ENCODE measurements around the gene PTCH2.

PTCH2 gene

DNA sequence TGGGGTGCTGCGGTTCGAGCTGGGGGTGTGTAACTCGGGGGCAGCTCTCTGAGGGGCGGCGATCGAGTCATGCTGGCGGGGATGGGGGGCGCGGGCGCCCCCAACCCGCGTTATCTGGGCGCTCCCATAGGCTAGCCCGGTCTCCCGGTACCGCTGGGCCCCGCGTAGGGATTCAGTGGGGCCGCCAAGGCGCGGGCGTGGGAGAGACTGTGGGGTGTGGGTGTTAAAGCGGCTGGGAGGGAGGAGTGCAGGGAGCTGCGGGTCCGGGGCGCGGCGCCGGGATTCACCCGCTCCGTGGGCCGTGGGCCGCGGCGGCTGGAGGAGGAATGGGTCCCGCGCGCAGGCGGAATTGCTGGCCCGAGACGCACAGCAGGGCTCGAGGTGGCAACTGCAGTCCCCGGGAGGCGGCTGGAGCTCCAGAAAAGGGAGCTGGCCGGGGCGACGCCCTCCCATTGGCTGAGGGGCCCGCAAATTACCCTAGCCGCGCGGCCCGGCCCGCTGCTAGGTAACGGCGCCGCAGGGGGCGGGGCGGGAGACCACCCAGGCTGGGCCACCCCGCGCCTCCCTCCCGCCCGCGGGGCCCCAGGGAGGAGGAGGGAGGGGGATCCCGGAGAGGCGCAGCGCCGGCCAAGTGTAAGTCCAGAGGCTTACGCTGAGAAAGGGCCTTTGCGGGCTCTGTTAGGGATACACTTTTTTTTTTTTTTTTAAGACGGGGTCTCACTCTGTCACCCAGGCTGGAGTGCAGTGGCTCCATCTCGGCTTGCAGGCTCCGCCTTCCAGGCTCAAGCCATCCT is at the start of gene PTCH2:
Gene PTCH2, minus strand, starts transcription at position 392 of the 794 bp plus-strand sequence. Its CDS starts 321 bp downstream, at position 71.
- DNase-seq (ENCODE audit: low read depth in 2 of 2): no peak

GRCh38 chr1:44890007-44890406 is 47.0 kb upstream of the PTCH2 start:
- no peak for DNase-seq (ENCODE audit: low read depth in 2 of 2)

GRCh38 chr1:44885406-44885805 is 42.4 kb upstream of the PTCH2 start:
- DNase-seq (ENCODE audit: low read depth in 2 of 2): no peak

GRCh38 chr1:44884746-44885145 is 41.7 kb upstream of the PTCH2 start:
- DNase-seq (ENCODE audit: low read depth in 2 of 2): no peak

- DNase-seq (ENCODE audit: low read depth in 2 of 2): no peak
These were observed 38.1 kb upstream of the PTCH2 start for GRCh38 chr1:44881011-44881632.

DNA sequence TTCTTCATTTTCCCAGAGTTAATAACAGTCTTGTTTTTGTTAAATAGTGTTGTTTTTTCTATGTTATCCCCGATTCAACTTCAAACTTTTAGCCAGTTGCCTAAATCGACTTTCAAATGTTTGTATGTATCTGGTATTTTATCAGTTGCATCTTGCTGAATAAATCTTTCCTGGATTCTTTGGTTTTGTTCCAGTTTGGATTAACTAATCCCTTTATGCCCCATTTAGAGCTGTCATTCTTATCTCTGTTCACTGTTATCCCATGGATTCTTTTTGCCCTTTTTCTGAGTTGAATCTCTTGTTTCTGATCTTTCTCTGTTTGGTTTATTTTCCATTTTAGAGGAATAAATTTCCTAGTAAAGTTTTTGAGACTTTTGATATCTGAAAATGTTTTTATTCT is 31.1 kb upstream of the PTCH2 start:
- DNase-seq (ENCODE audit: low read depth in 2 of 2): no peak

DNA sequence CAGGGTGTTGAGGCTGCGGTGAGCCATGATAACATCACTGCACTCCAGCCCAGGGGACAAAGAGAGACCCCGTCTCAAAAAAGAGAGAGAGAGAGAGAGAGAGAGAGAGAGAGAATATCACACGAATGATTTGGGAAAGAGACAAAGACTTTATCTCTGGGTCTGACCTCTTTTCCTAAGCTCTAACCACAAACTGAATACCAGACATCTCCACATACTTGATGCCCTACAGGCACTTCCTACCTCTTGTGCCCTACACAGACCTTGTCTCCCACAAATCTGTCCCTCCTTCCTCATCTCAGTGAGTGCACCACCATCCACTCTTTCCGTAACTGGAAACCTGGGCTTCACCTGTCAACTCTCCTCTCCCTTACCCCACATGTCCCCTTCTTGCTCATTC is 27.0 kb upstream of the PTCH2 start:
- no peak for DNase-seq (ENCODE audit: low read depth in 2 of 2)

DNA sequence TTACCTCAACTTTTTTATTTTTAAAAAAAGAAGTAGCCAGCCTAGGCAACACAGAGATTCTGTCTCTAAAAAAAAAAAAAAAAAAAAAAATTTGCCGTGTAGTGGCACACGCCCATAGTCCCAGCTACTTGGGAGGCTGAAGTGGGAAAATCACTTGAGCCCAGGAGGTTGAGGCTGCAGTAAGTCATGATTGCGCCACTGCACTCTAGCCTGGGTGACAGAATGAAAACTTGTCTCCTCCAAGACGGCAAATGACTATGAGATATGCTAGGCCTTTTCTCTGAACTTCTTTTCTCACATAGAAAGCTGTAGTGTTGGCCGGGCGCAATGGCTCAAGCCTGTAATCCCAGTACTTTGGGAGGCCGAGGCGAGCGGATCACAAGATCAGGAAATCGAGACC is 24.7 kb upstream of the PTCH2 start:
- no peak for DNase-seq (ENCODE audit: low read depth in 2 of 2)

- no peak for DNase-seq (ENCODE audit: low read depth in 2 of 2)
These were observed 19.9 kb upstream of the PTCH2 start for GRCh38 chr1:44862829-44863401.

GRCh38 chr1:44860891-44861425 is 17.9 kb upstream of the PTCH2 start:
- DNase-seq (ENCODE audit: low read depth in 2 of 2): no peak

DNA sequence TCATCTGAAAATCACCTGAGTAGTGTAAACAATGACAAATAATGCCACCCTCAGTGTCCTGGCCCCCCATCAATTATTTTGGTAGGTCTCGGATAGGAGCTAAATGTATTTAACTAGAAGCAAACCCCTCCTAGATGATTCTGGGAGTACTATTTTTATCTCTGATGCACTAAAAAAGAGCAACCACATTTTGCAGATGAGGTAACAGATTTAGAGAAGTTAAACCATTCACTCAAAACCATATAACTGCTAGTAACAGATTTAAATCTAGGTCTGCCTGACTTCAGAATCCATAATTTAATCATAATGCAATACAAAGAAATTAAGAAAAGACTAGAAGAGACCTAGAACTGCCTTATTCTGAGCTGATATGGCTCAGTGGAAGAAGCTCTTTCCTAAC is 17.3 kb upstream of the PTCH2 start:
- no peak for DNase-seq (ENCODE audit: low read depth in 2 of 2)

DNA sequence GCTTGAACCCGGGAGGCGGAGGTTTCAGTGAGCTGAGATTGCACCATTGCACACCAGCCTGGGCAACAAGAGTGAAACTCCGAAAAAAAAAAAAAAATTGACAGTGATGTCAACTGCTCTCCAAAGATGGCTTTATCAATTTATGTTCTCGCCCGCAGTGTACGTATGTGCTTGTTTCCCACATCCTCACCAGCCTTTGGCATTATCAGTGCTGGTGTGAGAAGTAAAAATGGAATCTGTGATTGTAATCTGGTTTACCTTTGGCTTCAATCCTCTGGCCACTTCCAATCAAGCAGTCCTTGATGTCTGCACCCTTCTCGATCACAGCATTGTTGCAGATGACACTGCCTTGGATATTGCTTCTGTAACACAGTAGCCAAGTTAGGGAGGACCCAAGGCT is 14.4 kb upstream of the PTCH2 start:
- DNase-seq (ENCODE audit: low read depth in 2 of 2): no peak

GRCh38 chr1:44855742-44856141 is 12.7 kb upstream of the PTCH2 start:
- DNase-seq (ENCODE audit: low read depth in 2 of 2): no peak

DNA sequence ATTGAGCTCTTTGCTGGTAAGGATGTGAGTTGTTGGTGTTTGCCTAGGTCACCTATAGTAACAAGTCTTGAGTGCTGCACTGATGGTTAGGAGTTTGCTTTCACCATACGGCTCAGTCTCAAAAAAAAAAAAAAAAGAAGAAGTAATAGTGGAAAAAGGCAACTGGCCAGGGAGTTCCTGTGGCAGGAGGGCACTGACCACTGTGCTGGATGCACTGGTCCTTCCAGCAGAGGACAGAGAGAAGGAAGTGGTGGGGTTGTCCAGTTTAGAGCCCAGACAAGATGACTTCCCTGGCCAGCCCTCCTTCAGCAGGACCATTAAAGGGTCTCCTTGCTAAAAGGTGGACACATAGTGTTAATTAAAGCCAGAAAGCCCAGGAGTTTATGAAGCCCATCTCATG is 11.9 kb upstream of the PTCH2 start:
- no peak for DNase-seq (ENCODE audit: low read depth in 2 of 2)

DNA sequence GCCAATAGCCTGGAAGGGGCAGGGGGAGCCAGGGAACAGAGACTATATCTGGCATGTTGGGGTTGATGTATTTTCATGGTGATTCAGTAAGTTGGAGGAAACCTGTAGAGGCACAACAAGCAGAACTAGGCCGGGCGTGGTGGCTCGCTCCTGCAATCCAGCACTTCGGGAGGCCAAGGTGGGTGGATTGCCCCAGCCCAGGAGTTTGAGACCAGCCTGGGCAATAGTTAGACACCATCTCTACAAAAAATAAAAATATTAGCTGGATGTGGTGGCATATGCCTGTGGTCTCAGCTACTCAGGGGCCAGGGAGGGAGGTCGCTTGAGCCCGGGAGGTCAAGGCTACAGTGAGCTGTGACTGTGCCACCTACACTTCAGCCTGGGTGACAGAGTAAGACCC is 10.1 kb upstream of the PTCH2 start:
- DNase-seq (ENCODE audit: low read depth in 2 of 2): no peak

- no peak for DNase-seq (ENCODE audit: low read depth in 2 of 2)
These were observed 8.3 kb upstream of the PTCH2 start for GRCh38 chr1:44851308-44851707.

DNA sequence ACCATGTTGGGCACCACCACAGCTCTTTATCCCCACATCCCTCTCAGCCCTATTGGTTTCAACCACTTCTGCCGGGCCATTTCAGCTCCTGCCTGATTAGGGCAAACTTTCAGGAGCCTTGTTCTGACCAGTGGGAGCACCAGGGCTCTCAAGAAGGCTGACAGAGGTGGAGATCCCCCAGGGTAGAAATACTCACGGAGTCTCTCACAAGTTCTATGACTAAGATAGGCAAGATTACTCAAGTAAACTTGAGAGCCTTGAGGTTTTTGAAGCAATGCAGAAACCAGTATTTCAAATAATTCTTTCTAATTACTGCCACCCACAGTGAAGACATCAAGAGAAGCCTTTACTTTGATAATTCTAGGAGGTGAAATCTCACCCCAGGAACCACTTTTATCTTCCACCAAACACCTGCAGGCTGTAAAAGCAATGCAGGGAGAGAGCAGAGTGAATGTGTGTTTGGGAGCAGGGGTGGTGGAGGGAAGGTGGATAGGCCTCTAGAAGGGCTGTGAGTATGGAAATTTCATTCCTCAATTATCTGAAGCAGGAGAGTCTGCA is 6.6 kb upstream of the PTCH2 start:
- DNase-seq (ENCODE audit: low read depth in 2 of 2): no peak

GRCh38 chr1:44848456-44849181 is 5.6 kb upstream of the PTCH2 start:
- no peak for DNase-seq (ENCODE audit: low read depth in 2 of 2)

- DNase-seq (ENCODE audit: low read depth in 2 of 2): no peak
These were observed 4.8 kb upstream of the PTCH2 start for GRCh38 chr1:44847845-44848244.

- DNase-seq (ENCODE audit: low read depth in 2 of 2): no peak
These were observed 3.9 kb upstream of the PTCH2 start for GRCh38 chr1:44846985-44847384.

DNA sequence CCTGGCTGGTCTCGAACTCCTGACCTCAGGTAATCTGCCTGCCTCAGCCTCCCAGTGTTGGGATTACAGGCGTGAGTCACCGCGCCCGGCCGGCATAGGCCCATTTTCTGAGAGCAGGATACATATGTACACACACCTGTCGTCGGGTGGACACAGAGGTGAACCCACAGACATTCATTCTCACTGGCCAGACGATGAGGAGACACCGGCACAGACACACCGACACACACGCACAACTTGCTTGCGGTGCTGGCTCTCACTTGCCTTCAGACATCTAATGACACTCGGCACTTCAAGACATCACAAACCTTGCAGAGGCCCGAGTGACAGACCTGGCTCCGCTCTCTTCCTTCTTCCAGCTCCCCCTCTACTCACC is 579 bp downstream of the PTCH2 start:
- DNase-seq (ENCODE audit: low read depth in 2 of 2): no peak

GRCh38 chr1:44839576-44839975 is 3.5 kb downstream of the PTCH2 start:
- DNase-seq (ENCODE audit: low read depth in 2 of 2): no peak

Measured in stimulated activated CD4-positive, alpha-beta T cell treated with anti-CD3 and anti-CD28 coated beads, Interleukin-1b, Interleukin-23, amount 100 ng/mL, for 1 hour (primary cell).